ENCODE results near the gene CRYZL1.

DNA sequence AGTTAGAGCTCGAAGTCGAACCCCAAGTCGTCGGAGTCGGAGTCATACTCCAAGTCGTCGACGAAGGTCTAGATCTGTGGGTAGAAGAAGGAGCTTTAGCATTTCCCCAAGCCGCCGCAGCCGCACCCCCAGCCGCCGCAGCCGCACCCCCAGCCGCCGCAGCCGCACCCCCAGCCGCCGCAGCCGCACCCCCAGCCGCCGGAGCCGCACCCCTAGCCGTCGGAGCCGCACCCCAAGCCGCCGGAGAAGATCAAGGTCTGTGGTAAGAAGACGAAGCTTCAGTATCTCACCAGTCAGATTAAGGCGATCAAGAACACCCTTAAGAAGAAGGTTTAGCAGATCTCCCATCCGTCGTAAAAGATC is 86.6 kb downstream of the CRYZL1 start:
- TF ChIP-seq, protein P1, sequence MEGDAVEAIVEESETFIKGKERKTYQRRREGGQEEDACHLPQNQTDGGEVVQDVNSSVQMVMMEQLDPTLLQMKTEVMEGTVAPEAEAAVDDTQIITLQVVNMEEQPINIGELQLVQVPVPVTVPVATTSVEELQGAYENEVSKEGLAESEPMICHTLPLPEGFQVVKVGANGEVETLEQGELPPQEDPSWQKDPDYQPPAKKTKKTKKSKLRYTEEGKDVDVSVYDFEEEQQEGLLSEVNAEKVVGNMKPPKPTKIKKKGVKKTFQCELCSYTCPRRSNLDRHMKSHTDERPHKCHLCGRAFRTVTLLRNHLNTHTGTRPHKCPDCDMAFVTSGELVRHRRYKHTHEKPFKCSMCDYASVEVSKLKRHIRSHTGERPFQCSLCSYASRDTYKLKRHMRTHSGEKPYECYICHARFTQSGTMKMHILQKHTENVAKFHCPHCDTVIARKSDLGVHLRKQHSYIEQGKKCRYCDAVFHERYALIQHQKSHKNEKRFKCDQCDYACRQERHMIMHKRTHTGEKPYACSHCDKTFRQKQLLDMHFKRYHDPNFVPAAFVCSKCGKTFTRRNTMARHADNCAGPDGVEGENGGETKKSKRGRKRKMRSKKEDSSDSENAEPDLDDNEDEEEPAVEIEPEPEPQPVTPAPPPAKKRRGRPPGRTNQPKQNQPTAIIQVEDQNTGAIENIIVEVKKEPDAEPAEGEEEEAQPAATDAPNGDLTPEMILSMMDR (IDR thresholded peaks at IDR 0.05) = no peak
- TF ChIP-seq POLR2A (IDR thresholded peaks at IDR 0.05) (no peak), EP300 (IDR thresholded peaks at IDR 0.05) (no peak), POLR2AphosphoS5 (IDR thresholded peaks at IDR 0.05) (no peak)
